ENCODE data around the gene UBE2L3.

Gene UBE2L3

DNA sequence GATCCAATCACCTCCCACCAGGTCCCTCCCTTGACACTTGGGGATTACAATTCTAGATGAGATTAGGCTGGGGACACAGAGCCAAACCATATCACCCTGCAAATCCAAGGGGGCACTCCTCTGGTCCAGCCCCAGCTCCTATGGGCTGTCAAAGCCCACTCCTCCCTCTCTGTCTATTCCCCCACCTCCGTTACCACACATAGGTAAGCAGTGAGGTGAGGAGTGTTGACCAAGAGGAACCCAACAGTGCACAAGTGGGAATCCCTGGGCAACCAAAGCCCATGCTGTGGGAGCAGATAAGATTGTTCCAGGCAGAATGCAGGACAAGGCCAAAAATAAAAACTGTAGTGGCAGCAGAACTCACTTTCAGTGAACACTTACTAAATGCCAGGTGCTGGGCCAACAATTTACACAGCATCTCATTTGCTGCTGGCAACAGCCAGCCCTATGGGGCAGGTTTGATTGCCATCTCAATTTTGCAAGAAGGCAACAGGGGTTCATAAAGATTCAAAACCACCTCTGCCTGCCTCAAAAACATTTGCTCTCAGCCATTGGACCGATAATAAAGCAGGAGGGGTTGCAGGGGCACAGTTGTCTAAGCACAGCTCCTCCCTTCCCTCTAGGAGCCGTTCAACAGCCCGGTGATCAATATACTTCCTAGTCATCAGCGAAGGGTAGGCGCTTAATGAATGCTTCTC lies 83.5 kb downstream of the UBE2L3 start:
- DNase-seq: no peak

DNA sequence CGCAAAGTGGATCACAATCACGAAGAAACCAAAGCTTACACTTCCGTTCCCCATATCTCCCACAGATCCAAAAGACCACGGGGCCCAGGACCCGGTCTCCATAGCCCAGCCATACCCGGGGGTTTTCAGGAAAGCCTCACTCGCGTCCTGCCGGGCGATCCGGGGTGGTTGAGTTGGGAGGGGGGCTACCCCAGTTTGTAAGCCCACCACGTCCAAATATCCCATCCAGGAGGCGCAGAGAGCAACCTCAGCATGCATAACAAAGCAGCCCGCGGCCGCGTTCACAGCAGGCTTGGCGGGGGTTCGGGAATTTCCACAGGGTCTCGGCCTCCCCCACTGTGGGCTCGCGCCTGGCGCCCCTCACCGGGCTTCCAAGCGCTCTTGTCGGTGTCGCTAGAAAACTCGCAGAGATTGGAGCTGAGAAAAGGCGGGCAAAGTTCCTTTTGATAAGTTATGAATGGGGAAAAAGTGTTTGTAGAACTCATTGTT lies 84.1 kb downstream of the UBE2L3 start:
- DNase-seq: peak; percentile 37

DNA sequence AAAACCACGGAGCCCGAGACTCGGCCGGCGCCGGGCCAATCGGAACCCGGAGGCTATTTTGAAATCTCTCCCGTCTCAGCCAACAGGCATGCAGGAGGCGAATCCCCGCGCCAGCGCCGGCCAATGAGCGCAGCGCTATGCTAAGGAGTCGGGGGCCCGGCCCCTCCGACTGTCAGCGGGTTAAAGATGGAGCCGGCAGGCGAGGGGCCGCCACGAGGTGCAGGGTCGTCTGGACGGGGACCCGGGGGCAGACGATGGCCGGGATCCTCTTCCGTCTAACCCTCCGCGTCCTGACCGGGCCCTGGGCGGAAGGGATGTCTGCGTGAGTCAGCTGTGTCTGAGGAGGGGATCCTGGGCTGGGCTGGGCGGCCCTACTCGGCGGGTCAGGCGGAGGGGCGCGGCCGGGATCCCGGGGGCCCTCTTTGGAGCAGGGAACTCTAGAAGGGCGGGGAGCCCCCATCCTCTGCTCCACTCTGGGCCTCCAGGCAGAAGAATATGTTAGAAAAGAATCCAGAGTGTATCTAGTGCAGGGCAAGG lies 84.6 kb downstream of the UBE2L3 start:
- DNase-seq: peak; percentile 92

DNA sequence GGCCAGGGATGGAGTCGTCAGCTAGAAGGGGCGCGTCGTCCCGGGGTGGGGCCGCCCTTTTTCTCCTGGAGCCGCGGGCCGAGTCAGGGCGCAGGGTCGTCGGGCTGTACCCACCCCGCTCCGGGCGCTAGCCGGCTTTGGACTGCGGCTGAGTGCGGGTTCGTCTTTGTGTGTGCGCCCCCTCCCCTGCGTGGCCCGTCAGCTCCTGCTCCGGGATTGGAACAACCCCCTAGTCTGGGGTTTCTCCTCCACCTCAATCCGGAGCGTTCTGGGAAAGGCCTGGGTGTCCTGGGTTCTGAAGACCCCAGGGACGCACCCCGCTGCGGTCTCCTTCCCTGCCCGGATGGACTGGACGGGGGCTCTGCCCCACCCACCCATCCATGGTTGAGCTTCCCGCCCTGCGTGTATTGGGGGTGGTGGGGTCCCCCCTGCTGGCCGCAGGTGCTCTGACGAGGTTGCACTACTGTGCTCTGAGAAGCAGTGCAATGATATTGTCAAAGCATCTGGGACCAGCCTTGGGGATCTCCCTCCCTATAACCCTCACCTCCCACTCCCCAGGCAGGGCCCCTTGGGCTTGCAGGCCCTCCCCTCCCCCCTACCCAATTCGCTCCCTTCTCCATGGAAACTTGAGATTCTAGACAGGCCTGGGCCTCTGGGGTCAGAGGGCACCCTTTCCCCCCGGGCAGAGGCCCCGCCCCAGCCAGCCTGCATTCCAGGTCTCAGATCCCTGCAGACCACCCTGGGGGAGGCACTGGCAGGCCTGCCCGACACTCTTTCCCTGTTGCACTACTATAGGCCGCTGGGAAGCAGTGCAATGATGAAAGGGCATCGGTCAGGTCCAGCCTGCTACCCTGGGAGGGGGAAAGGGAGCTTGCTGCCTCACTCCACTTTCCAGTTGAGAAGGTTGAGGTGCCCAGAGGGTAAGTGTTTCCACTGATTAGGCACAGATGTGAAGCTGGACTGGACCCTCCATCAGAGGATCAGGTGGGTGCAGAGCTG lies 85.3 kb downstream of the UBE2L3 start:
- no peak for DNase-seq

DNA sequence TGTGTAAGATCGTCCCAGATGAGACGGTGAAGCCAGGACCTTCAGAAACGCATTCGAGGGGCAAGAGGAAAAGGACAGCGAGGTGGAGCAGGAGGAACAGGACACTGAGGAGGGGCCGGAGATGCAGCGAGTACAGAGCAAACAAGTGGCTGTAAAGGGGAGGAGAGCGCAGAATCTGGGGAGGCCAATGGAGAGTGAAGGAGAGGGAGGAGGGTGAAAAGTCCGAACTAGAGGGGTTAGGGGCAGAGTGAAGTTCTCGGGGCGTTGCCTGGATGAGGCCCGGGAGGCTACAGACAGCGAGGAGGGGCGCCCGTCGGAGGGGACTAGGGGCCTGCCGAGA lies 89.5 kb downstream of the UBE2L3 start:
- DNase-seq: no peak

DNA sequence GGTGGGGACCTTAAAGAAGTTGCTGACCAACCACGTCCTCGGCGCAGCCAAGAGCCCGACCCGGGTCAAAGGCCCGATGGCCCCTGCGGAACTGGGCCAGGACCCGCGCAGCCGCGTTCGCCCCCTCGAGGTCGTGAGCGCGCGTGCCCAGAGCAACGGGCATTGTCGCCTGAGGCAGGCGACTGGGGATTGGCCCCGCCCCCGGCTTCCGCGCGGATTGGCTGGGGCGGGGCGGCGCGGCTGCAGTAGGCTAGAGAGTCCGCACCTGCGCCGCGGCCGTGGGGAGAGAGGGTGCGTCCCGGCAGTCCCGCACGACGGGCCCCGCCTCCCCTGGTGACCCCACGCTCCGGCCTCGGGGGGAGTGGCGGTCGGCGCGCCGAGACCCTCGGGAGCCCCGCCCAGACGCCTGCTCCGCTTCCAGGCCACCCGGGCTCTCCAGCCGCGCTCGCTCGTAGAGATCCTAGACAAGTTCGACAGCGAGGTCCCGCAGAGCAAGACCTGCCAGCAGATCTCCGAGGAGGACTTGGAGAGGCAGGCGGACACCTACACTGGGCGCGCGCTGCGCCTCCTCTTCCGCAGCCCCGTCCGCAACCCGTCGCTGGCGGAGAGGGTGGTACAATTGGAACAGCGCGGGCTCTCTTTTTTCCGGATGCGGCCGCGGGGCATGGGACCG lies 90.0 kb downstream of the UBE2L3 start:
- peak; percentile 78 for DNase-seq

DNA sequence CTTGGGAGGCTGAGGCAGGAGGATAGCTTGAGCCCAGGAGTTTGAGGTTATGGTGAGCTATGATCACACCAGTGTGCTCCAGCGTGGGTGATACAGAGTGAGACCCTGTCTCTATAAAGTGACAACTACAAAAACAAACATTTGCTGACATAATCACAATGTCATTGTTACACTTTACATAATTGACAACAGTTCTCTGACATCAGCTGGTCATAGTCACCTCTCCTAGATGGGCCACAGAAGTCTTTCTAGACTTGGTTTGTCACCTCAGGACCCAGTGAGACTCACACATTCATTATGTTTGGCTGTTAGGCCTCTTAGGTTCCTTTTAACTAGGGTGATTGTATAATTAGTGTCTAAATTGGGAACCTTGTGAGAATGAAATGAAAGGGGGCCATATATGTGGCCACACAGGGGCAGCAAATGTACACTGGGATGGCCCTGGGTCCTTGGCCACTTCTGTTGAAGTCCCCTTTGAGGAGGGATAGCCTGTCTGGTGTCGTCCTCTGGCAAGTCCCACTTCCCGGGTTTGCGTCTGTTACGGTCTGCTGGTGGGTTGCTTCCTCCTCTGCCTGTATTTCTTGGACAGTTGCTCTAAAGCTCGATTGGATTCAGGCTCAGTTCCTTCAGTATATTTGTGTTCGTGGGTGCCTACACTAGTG lies 92.5 kb downstream of the UBE2L3 start:
- no peak for DNase-seq

DNA sequence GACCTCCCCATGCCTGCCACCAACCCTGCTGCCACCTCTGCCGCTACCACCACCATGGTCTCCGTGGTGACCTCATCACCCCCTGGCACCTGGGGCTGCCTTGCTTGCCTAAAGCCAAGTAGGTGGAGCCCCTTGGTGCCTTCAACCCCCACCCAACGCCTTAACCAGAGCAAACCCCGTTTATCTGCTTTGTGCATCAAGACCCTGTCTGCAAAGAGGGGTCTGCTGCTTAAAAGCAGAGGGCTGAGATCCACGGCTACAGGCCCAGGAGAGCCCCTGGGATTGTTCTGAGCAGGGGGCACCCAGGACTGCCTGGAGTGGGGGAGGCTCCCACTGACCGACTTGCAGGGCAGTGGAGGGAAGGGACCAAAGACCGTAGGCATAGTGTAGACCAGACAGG lies 93.4 kb downstream of the UBE2L3 start:
- no peak for DNase-seq

DNA sequence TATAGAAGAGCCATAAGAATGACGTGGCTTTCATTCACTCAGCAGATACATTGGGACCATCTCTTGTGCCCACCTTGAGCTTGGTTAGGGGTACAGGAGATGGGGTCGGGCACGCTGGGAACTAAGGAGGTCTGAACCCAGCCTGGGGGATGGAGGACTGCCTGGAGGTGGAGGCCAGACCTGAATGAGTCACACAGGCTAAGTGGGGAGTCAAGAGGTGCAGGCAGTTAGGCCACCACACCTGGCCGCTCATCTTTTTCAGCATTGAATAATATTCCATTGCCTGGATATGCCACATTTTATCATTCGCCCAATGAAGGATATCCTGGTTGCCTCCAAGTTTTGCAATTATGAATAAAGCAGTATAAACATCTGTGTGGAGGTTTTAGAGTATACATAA lies 94.5 kb downstream of the UBE2L3 start:
- no peak for DNase-seq

DNA sequence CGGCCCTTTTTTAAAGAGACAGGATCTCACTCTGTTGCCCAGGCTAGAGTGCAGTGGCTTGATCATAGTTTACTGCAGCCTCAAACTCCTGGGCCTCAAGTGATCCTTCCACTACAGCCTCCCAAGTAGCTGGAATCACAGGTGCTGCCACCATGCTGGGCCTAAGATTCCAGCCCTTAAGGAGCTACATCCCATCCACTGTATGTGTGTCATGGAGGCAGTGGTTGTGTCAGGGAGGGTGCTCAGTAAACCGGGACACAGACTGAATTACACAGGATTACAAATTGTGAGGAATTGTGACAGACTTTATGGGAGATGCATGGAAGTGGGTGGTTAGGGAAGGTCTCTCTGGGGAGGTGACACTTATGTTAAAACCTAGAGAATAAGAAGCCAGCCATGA lies 96.2 kb downstream of the UBE2L3 start:
- no peak for DNase-seq

DNA sequence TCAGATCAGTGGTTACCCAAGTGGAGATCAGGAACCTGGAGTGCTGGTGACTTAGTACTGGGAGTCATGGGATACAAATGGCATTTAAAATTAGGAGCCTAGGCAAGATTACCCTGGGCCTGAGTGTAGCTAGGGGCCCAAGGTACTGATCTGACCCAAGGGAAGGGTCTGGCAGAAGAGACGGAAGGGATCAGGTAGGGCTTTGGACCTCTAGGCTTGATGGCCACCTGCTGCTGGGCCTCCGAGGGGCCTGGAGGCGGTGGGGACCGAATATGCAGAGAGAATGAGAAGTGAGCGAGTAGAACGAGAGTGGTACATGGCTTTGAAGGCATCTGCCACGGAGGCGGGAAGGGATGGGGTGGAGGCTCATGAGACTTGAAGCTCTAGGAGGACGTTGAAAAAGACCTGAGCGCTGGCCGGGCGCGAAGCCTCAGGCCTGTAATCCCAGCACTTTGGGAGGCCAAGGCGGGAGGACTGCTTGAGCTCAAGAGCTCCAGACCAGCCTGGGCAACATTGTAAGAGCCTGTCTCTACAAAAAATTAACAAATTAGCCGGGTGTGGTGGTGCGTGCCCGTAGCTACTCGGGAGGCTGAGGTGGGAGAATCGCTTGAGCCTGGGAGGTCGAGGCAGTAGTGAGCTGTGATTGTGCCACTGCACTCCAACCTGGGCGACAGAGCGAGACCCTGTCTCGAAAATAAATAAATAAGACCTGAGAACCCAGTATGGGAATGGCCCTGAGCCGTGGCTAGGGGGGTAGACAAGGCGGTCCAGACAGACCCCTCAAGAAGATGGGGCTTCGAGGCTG lies 97.7 kb downstream of the UBE2L3 start:
- no peak for DNase-seq

DNA sequence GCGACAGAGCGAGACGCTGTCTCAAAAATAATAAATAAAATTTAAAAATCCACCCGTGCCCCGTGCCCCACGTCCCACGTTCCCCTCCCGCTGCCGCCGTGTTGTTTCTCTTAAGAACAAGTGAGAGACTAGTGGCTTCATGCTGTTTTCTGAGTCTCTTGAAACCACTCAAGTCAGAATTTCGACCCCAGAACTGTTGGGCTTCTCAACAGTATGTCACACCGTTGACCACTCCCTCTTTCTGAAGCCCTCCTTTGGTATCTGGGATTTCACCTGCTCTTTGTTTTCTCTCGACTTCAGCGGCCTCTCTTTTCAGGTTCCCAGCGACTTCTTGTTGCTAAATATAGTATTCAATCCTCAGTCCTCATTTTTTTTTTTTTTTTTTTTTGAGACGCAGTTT lies 99.3 kb downstream of the UBE2L3 start:
- no peak for DNase-seq

DNA sequence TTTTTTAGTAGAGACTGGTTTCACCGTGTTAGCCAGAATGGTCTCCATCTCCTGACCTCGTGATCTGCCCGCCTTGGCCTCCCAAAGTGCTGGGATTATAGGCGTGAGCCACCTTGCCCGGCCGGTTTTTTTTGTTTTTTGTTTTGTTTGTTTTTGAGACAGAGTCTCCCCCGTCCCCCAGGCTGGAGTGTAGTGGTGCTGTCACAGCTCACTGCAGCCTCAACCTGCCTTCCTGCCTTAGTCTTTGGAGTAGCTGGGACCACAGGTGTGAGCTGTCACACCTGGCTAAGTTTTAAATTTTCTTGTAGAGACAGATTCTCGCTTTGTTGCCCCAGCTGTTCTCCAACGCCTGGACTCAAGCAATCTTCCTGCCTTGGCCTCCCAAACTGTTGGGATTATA lies 101.5 kb downstream of the UBE2L3 start:
- DNase-seq: no peak

DNA sequence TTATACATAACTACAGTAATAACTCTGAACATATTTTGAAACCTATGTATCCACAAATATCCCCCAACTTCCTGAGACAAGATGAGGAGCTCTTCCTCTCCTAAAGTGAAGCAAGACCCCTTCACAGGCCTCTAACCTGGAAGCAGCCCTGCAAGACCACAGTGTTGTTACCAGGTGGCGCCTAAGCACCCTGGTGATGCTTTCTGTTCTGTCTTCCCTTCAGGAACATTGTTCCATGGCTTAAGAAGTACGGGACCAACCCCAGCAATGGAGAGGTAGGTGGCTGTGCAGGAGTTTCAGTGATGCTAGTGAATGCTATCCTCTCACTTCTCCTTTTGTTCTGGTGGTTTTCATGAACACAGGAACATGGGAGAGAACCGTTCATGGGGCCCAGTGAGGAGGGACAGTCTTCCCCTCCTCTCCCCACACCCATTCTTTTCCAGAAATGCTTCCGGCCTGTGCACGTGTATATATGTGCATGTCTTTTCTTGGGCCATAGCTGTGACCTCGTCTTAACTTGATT lies 104.7 kb downstream of the UBE2L3 start:
- DNase-seq: no peak

All from NCI-H1694 treated with DMSO at 0.1 percent for 48 hours (cell line).